Gastrocnemius medialis (tissue), 4 donors: ENCODE results near the gene WSB2. TPM values are rescaled to one million over a fixed set of nuclear protein-coding genes. Genes with fewer than 3 reads are reported as not detected.
"Not testable (repeated sequence)": the region's sequence is repeated elsewhere in the genome, so short reads cannot be mapped to it uniquely, and the experiment has no call there.

Experiments
- ATAC-seq, 2 donors: fragments of 150-250 bp; one replicate each; pipeline ENCODE4 v1.9.1; 2016
- DNase-seq, 2 donors: peaks; one replicate each; pipeline ENCODE4 v3.0.0-alpha.2; 2019
- H3K27ac ChIP-seq, 4 donors: fragments of 200-600 bp; sonication (generic); 1 replicate in 1 of 4; 2 replicates in 3 of 4; pipeline ENCODE4 v1.5.1; 2016 to 2018; ENCODE audit warnings: mild to moderate bottlenecking in 2 of 4, moderate library complexity in 1 of 4
- H3K27me3 ChIP-seq, 3 donors: fragments of 200-600 bp; sonication (generic) in 2 of 3; 1 replicate in 1 of 3; 2 replicates in 2 of 3; pipeline versions ENCODE4 v1.5.1 to v1.6.0; 2016 to 2019; ENCODE audit warnings: mild to moderate bottlenecking in 1 of 3, moderate library complexity in 1 of 3
- H3K36me3 ChIP-seq, 2 donors: fragments of 200-600 bp; sonication (generic) in 1 of 2; one replicate each; pipeline ENCODE4 v1.5.1; 2017 to 2018
- H3K4me1 ChIP-seq, 2 donors: fragments of 200-600 bp; sonication (generic) in 1 of 2; one replicate each; pipeline ENCODE4 v1.5.1; 2016 to 2017; ENCODE audit warnings: mild to moderate bottlenecking in 2 of 2
- H3K4me3 ChIP-seq, 4 donors: fragments of 200-600 bp; sonication (generic) in 3 of 4; 1 replicate in 1 of 4; 2 replicates in 3 of 4; pipeline ENCODE4 v1.5.1; 2016 to 2019; ENCODE audit warnings: mild to moderate bottlenecking in 2 of 4
- H3K9me3 ChIP-seq, 3 donors: fragments of 200-600 bp; sonication (generic) in 2 of 3; 1 replicate in 1 of 3; 2 replicates in 2 of 3; pipeline ENCODE4 v1.5.1; 2016 to 2019
- POLR2A ChIP-seq, 2 donors: fragments of 450-650 bp; IDR thresholded peaks; one replicate each; pipeline ENCODE4 v1.6.1; 2017; ENCODE audit warnings: antibody characterized with exemption in 2 of 2, mild to moderate bottlenecking in 2 of 2, moderate library complexity in 2 of 2
- in situ Hi-C, 4 donors: fragments of 200-750 bp; cut with MboI; loops; one replicate each; pipeline versions ENCODE4 v1.15.0 to v1.8.0; 2017; ENCODE audit warnings: low sequenced_read_pairs in 4 of 4
- intact Hi-C: fragments of 100-400 bp; cut with DNase I; formaldehyde crosslinking; loops from one replicate; pipeline ENCODE4 v1.15.1; 2023; ENCODE audit warnings: low total_unique reads
- total RNA-seq, 4 donors: library from RNA; depleted of rRNA; stranded (reverse); fragments of >200 nt; gene quantifications; one replicate each; pipeline versions ENCODE4 v1.1.0 to v1.2.3, GENCODE V29; 2016
- TF ChIP-seq, protein P1 (sequence below), 5 experiments: fragments of 450-650 bp in 3 of 5; fragments of 200-600 bp in 2 of 5; sonication (generic) in 2 of 5; IDR thresholded peaks in 4 of 5; conservative IDR thresholded peaks in 1 of 5; 1 replicate in 4 of 5; 2 replicates in 1 of 5; pipeline ENCODE4 v1.5.1; 2016 to 2019; ENCODE audit warnings: antibody characterized with exemption in 5 of 5, mild to moderate bottlenecking in 3 of 5, moderate library complexity in 3 of 5

The WSB2 gene
- total RNA-seq, 4 donors from 2014 or later = 83.5 to 133 (median 93.5) TPM

DNA sequence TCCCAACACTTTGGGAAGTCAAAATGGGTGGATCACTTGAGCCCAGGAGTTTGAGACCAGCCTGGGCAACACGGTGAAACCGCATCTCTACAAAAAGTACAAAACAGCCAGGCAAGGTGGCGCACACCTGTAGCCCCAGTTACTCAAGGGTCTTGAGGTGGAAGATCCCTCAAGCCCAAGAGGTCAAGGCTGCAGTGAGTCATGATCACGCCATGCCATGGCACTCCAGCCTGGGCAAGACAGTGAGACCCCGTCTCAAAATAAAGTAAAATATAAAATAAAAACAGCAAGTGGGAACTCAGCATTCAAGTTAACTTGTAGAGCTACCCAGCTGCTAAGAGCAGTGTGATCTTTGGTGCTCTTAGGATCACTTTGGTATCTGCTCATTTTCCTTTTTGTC is 31.8 kb downstream of the WSB2 start:
- Histone ChIP-seq H3K9me3 (no peaks in the 10 kb centered on the region), H3K27ac (no peak overlapping the region), H3K4me1 (no peaks in the 10 kb centered on the region), H3K36me3 (peaks cover 0 to 65% of the 10 kb centered on the region in 2 donors), H3K27me3 (no peaks in the 10 kb centered on the region), H3K4me3 (no peak overlapping the region)
- in situ Hi-C loops = no loop called here
- no peak for TF ChIP-seq POLR2A (IDR thresholded peaks at IDR 0.05)
- TF ChIP-seq, protein P1, sequence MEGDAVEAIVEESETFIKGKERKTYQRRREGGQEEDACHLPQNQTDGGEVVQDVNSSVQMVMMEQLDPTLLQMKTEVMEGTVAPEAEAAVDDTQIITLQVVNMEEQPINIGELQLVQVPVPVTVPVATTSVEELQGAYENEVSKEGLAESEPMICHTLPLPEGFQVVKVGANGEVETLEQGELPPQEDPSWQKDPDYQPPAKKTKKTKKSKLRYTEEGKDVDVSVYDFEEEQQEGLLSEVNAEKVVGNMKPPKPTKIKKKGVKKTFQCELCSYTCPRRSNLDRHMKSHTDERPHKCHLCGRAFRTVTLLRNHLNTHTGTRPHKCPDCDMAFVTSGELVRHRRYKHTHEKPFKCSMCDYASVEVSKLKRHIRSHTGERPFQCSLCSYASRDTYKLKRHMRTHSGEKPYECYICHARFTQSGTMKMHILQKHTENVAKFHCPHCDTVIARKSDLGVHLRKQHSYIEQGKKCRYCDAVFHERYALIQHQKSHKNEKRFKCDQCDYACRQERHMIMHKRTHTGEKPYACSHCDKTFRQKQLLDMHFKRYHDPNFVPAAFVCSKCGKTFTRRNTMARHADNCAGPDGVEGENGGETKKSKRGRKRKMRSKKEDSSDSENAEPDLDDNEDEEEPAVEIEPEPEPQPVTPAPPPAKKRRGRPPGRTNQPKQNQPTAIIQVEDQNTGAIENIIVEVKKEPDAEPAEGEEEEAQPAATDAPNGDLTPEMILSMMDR (IDR thresholded peaks at IDR 0.05 in 4 of 5, conservative IDR thresholded peaks at IDR 0.05 in 1 of 5) = no peak
- DNase-seq = no peak
- no peak for ATAC-seq
- intact Hi-C loops = no loop called here

DNA sequence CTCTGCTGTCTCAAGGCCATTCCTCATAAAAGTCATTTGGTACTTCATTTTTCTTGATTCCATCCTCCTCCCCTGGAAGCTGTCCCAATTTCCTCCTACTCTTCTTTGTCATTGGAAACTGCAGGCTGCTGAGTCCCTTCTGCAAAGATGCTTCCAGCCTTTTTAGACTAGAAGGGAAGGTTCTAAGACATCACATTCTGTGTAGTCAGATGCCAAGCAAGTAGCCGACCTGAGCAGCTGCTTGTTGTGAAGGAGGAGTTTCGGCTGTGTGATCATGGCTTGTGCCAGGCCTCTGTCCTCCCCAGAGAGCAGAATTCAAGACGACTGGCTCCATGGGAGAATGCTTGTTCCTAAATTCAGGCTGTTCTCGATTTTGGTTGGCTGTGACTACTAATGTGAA is 35.8 kb downstream of the WSB2 start:
- Histone ChIP-seq H3K4me1 (no peaks in the 10 kb centered on the region), H3K36me3 (peaks cover 0 to 49% of the 10 kb centered on the region in 2 donors), H3K9me3 (no peaks in the 10 kb centered on the region), H3K4me3 (no peak overlapping the region), H3K27me3 (no peaks in the 10 kb centered on the region), H3K27ac (no peak overlapping the region)
- intact Hi-C loops (no loop called here), in situ Hi-C loops (no loop called here)
- DNase-seq (no peak), ATAC-seq (no peak)
- TF ChIP-seq, protein P1 (IDR thresholded peaks at IDR 0.05 in 4 of 5, conservative IDR thresholded peaks at IDR 0.05 in 1 of 5) = no peak
- no peak for TF ChIP-seq POLR2A (IDR thresholded peaks at IDR 0.05)

- no peaks in the 10 kb centered on the region for H3K27me3 ChIP-seq
- ATAC-seq (no peak), DNase-seq (no peak)
- H3K9me3 ChIP-seq = no peaks in the 10 kb centered on the region
- no peak overlapping the region for H3K27ac ChIP-seq
- intact Hi-C loops (no loop called here), in situ Hi-C loops (no loop called here)
- peaks cover 0 to 51% of the 10 kb centered on the region in 2 donors for H3K36me3 ChIP-seq
- H3K4me1 ChIP-seq = no peaks in the 10 kb centered on the region
- no peak for TF ChIP-seq POLR2A (IDR thresholded peaks at IDR 0.05)
- TF ChIP-seq, protein P1 (IDR thresholded peaks at IDR 0.05 in 4 of 5, conservative IDR thresholded peaks at IDR 0.05 in 1 of 5) = no peak
- H3K4me3 ChIP-seq = no peak overlapping the region
Observed at GRCh38 chr12:118023301-118023860, 37.6 kb downstream of the WSB2 start.

GRCh38 chr12:118022728-118023109 is 38.3 kb downstream of the WSB2 start:
- H3K27me3 ChIP-seq = no peaks in the 10 kb centered on the region
- DNase-seq = no peak
- TF ChIP-seq POLR2A (IDR thresholded peaks at IDR 0.05) = no peak
- TF ChIP-seq, protein P1 (IDR thresholded peaks at IDR 0.05 in 4 of 5, conservative IDR thresholded peaks at IDR 0.05 in 1 of 5) = no peak
- peaks cover 0 to 51% of the 10 kb centered on the region in 2 donors for H3K36me3 ChIP-seq
- H3K4me3 ChIP-seq = no peak overlapping the region
- H3K4me1 ChIP-seq = no peaks in the 10 kb centered on the region
- no peak for ATAC-seq
- in situ Hi-C loops = no loop called here
- intact Hi-C loops = no loop called here
- no peak overlapping the region for H3K27ac ChIP-seq
- H3K9me3 ChIP-seq = no peaks in the 10 kb centered on the region

DNA sequence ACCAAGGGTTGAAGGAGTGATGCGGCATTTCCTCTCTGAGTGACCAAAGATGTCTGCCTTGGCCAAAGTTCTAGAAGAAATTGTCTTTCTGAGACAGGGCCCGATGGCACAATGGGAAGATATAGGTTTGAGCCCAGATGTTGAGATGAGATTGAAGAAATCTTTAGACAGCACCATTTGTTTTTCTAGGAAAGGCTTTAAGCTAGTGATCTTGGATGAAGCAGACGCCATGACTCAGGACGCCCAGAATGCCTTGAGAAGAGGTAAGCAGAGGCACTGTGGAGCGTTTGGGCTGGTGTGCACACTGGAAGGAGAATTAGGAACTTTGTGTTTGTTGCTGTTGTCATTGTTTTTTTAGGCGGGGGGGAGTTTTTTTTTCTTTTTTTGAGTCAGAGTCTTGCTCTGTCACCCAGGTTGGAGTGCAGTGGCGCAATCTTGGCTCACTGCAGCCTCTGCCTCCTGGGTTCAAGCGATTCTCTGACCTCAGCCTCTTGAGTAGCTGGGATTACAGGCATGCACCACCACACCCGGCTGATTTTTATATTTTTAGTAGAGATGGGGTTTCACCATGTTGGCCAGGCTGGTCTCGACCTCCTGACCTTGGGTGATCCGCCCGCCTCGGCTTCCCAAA is 38.8 kb downstream of the WSB2 start:
- H3K4me3 ChIP-seq, DNase-seq, H3K27ac ChIP-seq, H3K4me1 ChIP-seq, in situ Hi-C loops, H3K9me3 ChIP-seq, ATAC-seq, H3K27me3 ChIP-seq, intact Hi-C loops: not testable (repeated sequence)
- H3K36me3 ChIP-seq = peaks cover 0 to 51% of the 10 kb centered on the region in 2 donors
